H1 (cell line): ENCODE measurements around the gene MUC13. TPM values are rescaled to one million over a fixed set of nuclear protein-coding genes. Genes with fewer than 3 reads are reported as not detected.

Experiments
- CTCF ChIA-PET: fragments of 300-600 bp; sonication (Branson Sonifier 250); formaldehyde crosslinking; loops from one replicate; lab custom pipeline; 2021; ENCODE audit not compliant: partially characterized antibody; lab: Charles Lee
- POLR2A ChIA-PET: fragments of 300-600 bp; sonication (Branson Sonifier 250); formaldehyde crosslinking; loops from one replicate; lab custom pipeline; 2021; ENCODE audit warnings: inconsistent platforms; ENCODE audit not compliant: partially characterized antibody; lab: Charles Lee
- DNase-seq, 2 experiments: peaks; one replicate each; pipeline versions ENCODE4 v3.0.0 to v3.0.0-alpha.2; 2010 to 2022; ENCODE audit warnings: low spot score in 2 of 2, low read depth in 1 of 2, mixed read lengths in 1 of 2
- FAIRE-seq: peaks from 2 replicates; lab custom pipeline; 2011; peaks lifted over from hg19 to GRCh38; lab: Jason Lieb, UNC
- H2AFZ ChIP-seq: 2 replicates; pipeline ENCODE4 v1.8.1; 2012; ENCODE audit warnings: low read length, inconsistent platforms
- H2AK5ac ChIP-seq: 2 replicates; pipeline ENCODE4 v1.6.1; 2013; ENCODE audit warnings: low read depth, low read length
- H2BK120ac ChIP-seq: replicated peaks from 2 replicates; pipeline ENCODE3; 2013; ENCODE audit warnings: low read depth, low read length, inconsistent platforms
- H2BK12ac ChIP-seq: 2 replicates; pipeline ENCODE4 v1.6.1; 2013; ENCODE audit warnings: low read depth, low read length
- H2BK15ac ChIP-seq: 2 replicates; pipeline ENCODE4 v1.6.1; 2013; ENCODE audit warnings: low read length
- H2BK20ac ChIP-seq: 2 replicates; pipeline ENCODE4 v1.6.1; 2013; ENCODE audit warnings: low read length
- H2BK5ac ChIP-seq: 2 replicates; pipeline ENCODE4 v1.6.1; 2013; ENCODE audit warnings: low read depth, low read length
- H3K14ac ChIP-seq: 2 replicates; pipeline ENCODE4 v1.6.1; 2013; ENCODE audit warnings: inconsistent platforms; ENCODE audit not compliant: insufficient read length
- H3K18ac ChIP-seq: 2 replicates; pipeline ENCODE4 v1.6.1; 2013; ENCODE audit warnings: low read length; ENCODE audit errors: extremely low read depth
- H3K23ac ChIP-seq: 2 replicates; pipeline ENCODE4 v1.6.1; 2013; ENCODE audit warnings: inconsistent platforms; ENCODE audit not compliant: insufficient read length
- H3K23me2 ChIP-seq: 2 replicates; pipeline ENCODE4 v1.6.1; 2013; ENCODE audit warnings: low read depth, low read length
- H3K27ac ChIP-seq: 2 replicates; pipeline ENCODE4 v1.6.1; 2011; ENCODE audit warnings: low read depth, low read length, inconsistent platforms
- H3K27me3 ChIP-seq, 4 experiments: replicated peaks in 1 of 4; 1 replicate in 1 of 4; 2 replicates in 3 of 4; pipeline versions ENCODE4 v1.6.1 to v1.8.1; 2011 to 2013; ENCODE audit warnings: low read length in 3 of 4, mild to moderate bottlenecking in 3 of 4, inconsistent platforms in 2 of 4, mixed read lengths in 2 of 4, moderate library complexity in 1 of 4; ENCODE audit not compliant: control insufficient read depth in 3 of 4, insufficient read depth in 3 of 4; ENCODE audit errors: extremely low read depth in 1 of 4
- H3K36me3 ChIP-seq, 4 experiments: 2 replicates each; pipeline versions ENCODE4 v1.6.1 to v1.8.1; 2011 to 2013; ENCODE audit warnings: mild to moderate bottlenecking in 4 of 4, low read length in 3 of 4, moderate library complexity in 2 of 4, control low read depth in 1 of 4, inconsistent platforms in 1 of 4; ENCODE audit not compliant: insufficient read depth in 4 of 4, control insufficient read depth in 2 of 4
- H3K4ac ChIP-seq: replicated peaks from 2 replicates; pipeline ENCODE3; 2013; ENCODE audit warnings: low read length, low read depth, mixed read lengths, inconsistent platforms; ENCODE audit not compliant: insufficient read length
- H3K4me1 ChIP-seq, 4 experiments: replicated peaks in 1 of 4; 1 replicate in 1 of 4; 2 replicates in 3 of 4; pipeline versions ENCODE4 v1.6.1 to v1.8.1; 2011 to 2013; ENCODE audit warnings: low read length in 3 of 4, inconsistent platforms in 2 of 4, mixed read lengths in 1 of 4; ENCODE audit not compliant: insufficient read depth in 4 of 4, control insufficient read depth in 3 of 4
- H3K4me2 ChIP-seq, 2 experiments: 2 replicates each; pipeline versions ENCODE4 v1.6.1 to v1.8.1; 2011 to 2013; ENCODE audit warnings: low read depth in 2 of 2, low read length in 2 of 2, control low read depth in 1 of 2, inconsistent platforms in 1 of 2, mild to moderate bottlenecking in 1 of 2; ENCODE audit not compliant: insufficient read depth in 1 of 2
- H3K4me3 ChIP-seq, 4 experiments: fragments of 200-600, 300-600 bp in 1 of 4; sonication (generic), shearing (Covaris generic), sonication (Bioruptor Twin) in 1 of 4; 2 replicates each; pipeline versions ENCODE4 v1.5.1 to v1.8.1; 2011 to 2016; ENCODE audit warnings: low read length in 4 of 4, low read depth in 3 of 4, control low read depth in 2 of 4, inconsistent platforms in 2 of 4, mild to moderate bottlenecking in 2 of 4, mixed read lengths in 1 of 4, moderate library complexity in 1 of 4; ENCODE audit not compliant: insufficient read depth in 2 of 4; ENCODE audit errors: extremely low read depth in 1 of 4
- H3K56ac ChIP-seq: replicated peaks from 2 replicates; pipeline ENCODE3; 2013; ENCODE audit warnings: low read depth, mild to moderate bottlenecking, mixed read lengths, low read length, inconsistent platforms; ENCODE audit not compliant: insufficient read length
- H3K79me1 ChIP-seq: 2 replicates; pipeline ENCODE4 v1.6.1; 2013; ENCODE audit warnings: low read depth, low read length, control low read depth
- H3K79me2 ChIP-seq, 2 experiments: 2 replicates each; pipeline versions ENCODE4 v1.6.1 to v1.8.1; 2012 to 2013; ENCODE audit warnings: low read length in 2 of 2, mild to moderate bottlenecking in 2 of 2, inconsistent platforms in 1 of 2; ENCODE audit not compliant: insufficient read depth in 2 of 2, control insufficient read depth in 1 of 2
- H3K9ac ChIP-seq, 4 experiments: replicated peaks in 1 of 4; 1 replicate in 1 of 4; 2 replicates in 3 of 4; pipeline versions ENCODE4 v1.6.1 to v1.8.1; 2011 to 2013; ENCODE audit warnings: low read depth in 3 of 4, low read length in 3 of 4, control low read depth in 2 of 4, mild to moderate bottlenecking in 2 of 4, moderate library complexity in 2 of 4, inconsistent platforms in 1 of 4; ENCODE audit errors: extremely low read depth in 1 of 4
- H3K9me3 ChIP-seq, 2 experiments: 2 replicates each; pipeline versions ENCODE4 v1.6.1 to v1.8.1; 2012 to 2013; ENCODE audit warnings: mild to moderate bottlenecking in 2 of 2, moderate library complexity in 2 of 2, control low read depth in 1 of 2, inconsistent platforms in 1 of 2, low read depth in 1 of 2, low read length in 1 of 2, mixed read lengths in 1 of 2; ENCODE audit not compliant: insufficient read depth in 2 of 2
- H4K20me1 ChIP-seq, 2 experiments: replicated peaks in 1 of 2; 2 replicates each; pipeline versions ENCODE3 to v1.8.1; 2011 to 2013; ENCODE audit warnings: inconsistent platforms in 2 of 2, low read length in 2 of 2, mild to moderate bottlenecking in 1 of 2; ENCODE audit not compliant: insufficient read depth in 2 of 2, control insufficient read depth in 1 of 2
- H4K5ac ChIP-seq: 2 replicates; pipeline ENCODE4 v1.6.1; 2013; ENCODE audit warnings: low read length, low read depth, mixed read lengths, inconsistent platforms; ENCODE audit not compliant: insufficient read length
- H4K8ac ChIP-seq: 2 replicates; pipeline ENCODE4 v1.8.0; 2013; ENCODE audit warnings: mild to moderate bottlenecking, moderate library complexity, low read length, inconsistent platforms; ENCODE audit not compliant: insufficient read depth; ENCODE audit errors: extremely low read depth
- H4K91ac ChIP-seq: replicated peaks from 2 replicates; pipeline ENCODE3; 2013; ENCODE audit warnings: low read length, mixed read lengths, inconsistent platforms; ENCODE audit not compliant: insufficient read length
- ASH2L ChIP-seq: fragments of 200-600, 300-600 bp; sonication (generic); IDR thresholded peaks from one replicate; pipeline ENCODE4 v1.7.1; 2017; ENCODE audit warnings: low read length
- ATF2 ChIP-seq: IDR thresholded peaks from 2 replicates; pipeline ENCODE4 v1.6.1; 2012; ENCODE audit warnings: low read length, inconsistent platforms
- E2F6 ChIP-seq: IDR thresholded peaks from 2 replicates; pipeline ENCODE4 v1.6.1; 2012; ENCODE audit warnings: inconsistent platforms
- GABPA ChIP-seq: IDR thresholded peaks from 2 replicates; pipeline ENCODE4 v1.6.1; 2011; ENCODE audit warnings: mild to moderate bottlenecking, low read length, moderate library complexity, borderline replicate concordance; ENCODE audit not compliant: insufficient read depth
- MAFK ChIP-seq: IDR thresholded peaks from 2 replicates; pipeline ENCODE4 v1.6.1; 2012; ENCODE audit warnings: low read depth, mild to moderate bottlenecking, improper control_type of control experiment, low read length
- PHF8 ChIP-seq: fragments of 200-600 bp; sonication (generic); conservative IDR thresholded peaks from 2 replicates; pipeline ENCODE4 v1.7.1; 2012; ENCODE audit warnings: low read depth, mild to moderate bottlenecking, inconsistent platforms, low read length, moderate library complexity
- SRF ChIP-seq: IDR thresholded peaks from 2 replicates; pipeline ENCODE4 v1.6.1; 2011; ENCODE audit warnings: mild to moderate bottlenecking, low read depth, low read length, moderate library complexity
- TAF1 ChIP-seq: IDR thresholded peaks from 2 replicates; pipeline ENCODE4 v1.6.1; 2011; ENCODE audit warnings: mild to moderate bottlenecking, low read depth, low read length
- TEAD4 ChIP-seq: IDR thresholded peaks from 2 replicates; pipeline ENCODE4 v1.6.1; 2012; ENCODE audit warnings: low read depth, low read length, inconsistent platforms, mixed read lengths
- WGBS, 2 experiments: shearing (Covaris generic) in 1 of 2; methylation state at CpG; one replicate each; pipeline versions ENCODE4 v1.1.6 to v1.1.7; 2013 to 2015; ENCODE audit warnings: low lambda C conversion rate in 2 of 2, mixed read lengths in 2 of 2, inconsistent platforms in 1 of 2, low coverage in 1 of 2, missing lambda C conversion rate in 1 of 2; ENCODE audit not compliant: insufficient replicate concordance in 2 of 2, insufficient coverage in 1 of 2, insufficient read length in 1 of 2; ENCODE audit errors: extremely low coverage in 1 of 2, missing lambda C conversion rate in 1 of 2; 5-methylcytosine and 5-hydroxymethylcytosine counted together
- polyA plus RNA-seq, 7 experiments: library from polyadenylated mRNA; depleted of rRNA in 3 of 7; stranded (reverse) in 5 of 7; unstranded in 2 of 7; fragments of >200 nt in 5 of 7; fragments of 200-250 nt in 2 of 7; gene quantifications; 1 replicate in 5 of 7; 2 replicates in 1 of 7; 4 replicates in 1 of 7; pipeline versions ENCODE4 v1.2.1 to v1.2.3, GENCODE V29; 2011 to 2013; ENCODE audit warnings: missing spikeins in 2 of 7, mixed read lengths in 2 of 7
- total RNA-seq: library from RNA; stranded (reverse); fragmentation: NEBNext Ultra II Directional; extraction: Animal tissue kit (Norgen Biotek cat#: 25700); gene quantifications from 2 replicates; pipeline ENCODE4 v1.2.1, GENCODE V29; 2021

MUC13 gene
- total and polyA plus RNA-seq, 2 of the 8 experiments (the other 6 are each of a cell fraction or from before 2014, with no cell fraction given), result not detected

- H3K9ac ChIP-seq, result peak within 1 kb of the TSS; percentile 51 to 90 (median 69)
- FAIRE-seq (no peak), DNase-seq (peak in 1 of 2 experiments; percentile 87)
- no peak within 1 kb of the TSS for H2BK120ac ChIP-seq
- H2AFZ ChIP-seq, result no peak within 1 kb of the TSS
- POLR2A ChIA-PET, result interaction anchor here (0.7 to 3.6 kb wide), 17 partner anchors 9 to 253 kb away, joined by 3 to 18 read pairs (median 3); partner anchors contain the start of gene UMPS
- peak within 1 kb of the TSS; percentile 99 for H2BK12ac ChIP-seq
- CTCF ChIA-PET, result interaction anchor here (1.0 to 2.3 kb wide), 3 partner anchors 10 to 126 kb away, joined by 3 to 10 read pairs (median 4); no protein-coding TSS in a partner anchor
- H2BK15ac ChIP-seq, result no peak within 1 kb of the TSS
- peak within 1 kb of the TSS; percentile 96 for H2BK5ac ChIP-seq
- H4K91ac ChIP-seq, result peak within 1 kb of the TSS; percentile 83
- peaks cover 7 to 40% (median 30%) of the 10 kb centered on the region in 4 experiments for H3K4me1 ChIP-seq
- H2AK5ac ChIP-seq, result no peak within 1 kb of the TSS; the same call in 1 of the 2 replicates
- H4K20me1 ChIP-seq, result no peaks in the 10 kb centered on the region
- peak within 1 kb of the TSS; percentile 86 for H3K18ac ChIP-seq
- no peak within 1 kb of the TSS for H4K5ac ChIP-seq
- H3K4me2 ChIP-seq, result peak within 1 kb of the TSS; percentile 81 to 93
- peak within 1 kb of the TSS; percentile 87 for H3K4ac ChIP-seq
- WGBS, 2 experiments, result 2% methylated on average over 57 of the region's 78 CpGs; no CpG with 5 or more reads in 1 of the 2 experiments
- no peak within 1 kb of the TSS for H3K14ac ChIP-seq
- H3K27ac ChIP-seq, result peak within 1 kb of the TSS; percentile 52; the same call in 1 of the 2 replicates
- H2BK20ac ChIP-seq, result no peak within 1 kb of the TSS
- no peaks in the 10 kb centered on the region for H3K79me1 ChIP-seq
- H3K4me3 ChIP-seq, result peak within 1 kb of the TSS; percentile 54 to 88 (median 68)
- no peaks in the 10 kb centered on the region for H3K27me3 ChIP-seq
- H4K8ac ChIP-seq, result peak within 1 kb of the TSS; percentile 63
- no peaks in the 10 kb centered on the region for H3K9me3 ChIP-seq
- no peaks in the 10 kb centered on the region for H3K36me3 ChIP-seq
- H3K23ac ChIP-seq, result no peak within 1 kb of the TSS
- peaks cover 0 to 32% of the 10 kb centered on the region in 2 experiments; a peak in 2 of 4 replicates for H3K79me2 ChIP-seq
- H3K56ac ChIP-seq, result peak within 1 kb of the TSS; percentile 33
- H3K23me2 ChIP-seq, result peaks cover 5% of the 10 kb centered on the region
- TF ChIP-seq E2F6 (no peak), TAF1 (peak; percentile 40; the same call in 1 of the 2 replicates), TEAD4 (no peak), ATF2 (no peak), PHF8 (peak; percentile 45; the same call in 1 of the 2 replicates), MAFK (no peak), ASH2L (no peak), SRF (no peak), GABPA (no peak)
Observed at GRCh38 chr3:124887177-124887931, 47.2 kb downstream of the MUC13 start, which contains the start of gene ITGB5. TSS of gene ITGB5 (minus strand) at chr3:124887365. CDS start at chr3:124887000, 365 bp downstream.
